ENCODE data around the gene LRRC40. TPM values are rescaled to one million over a fixed set of nuclear protein-coding genes. Genes with fewer than 3 reads are reported as not detected.

The LRRC40 gene
- 17.1 and 22.4 TPM in 2 replicates for total RNA-seq

GRCh38 chr1:70205434-70206118 lies at the start of gene LRRC40:
LRRC40 (minus strand) TSS chr1:70205579; CDS start chr1:70205540, 39 bp downstream.

GRCh38 chr1:70221238-70222121 lies 16.1 kb upstream of the LRRC40 start, which contains the start of gene SRSF11:
SRSF11 (plus strand) TSS chr1:70221380; CDS start chr1:70221637, 257 bp downstream.

Other genes starting within 250 kb of the LRRC40 start
- gene SRSF11, start 15.8 kb upstream of the LRRC40 start, total RNA-seq, result 58.1 and 61.6 TPM in 2 replicates
- 19.3 and 20.5 TPM in 2 replicates for gene ANKRD13C, start 149.1 kb upstream of the LRRC40 start, total RNA-seq
- 6.0 and 16.4 TPM in 2 replicates for gene CTH, start 205.7 kb upstream of the LRRC40 start, total RNA-seq